WI38 (cell line): ENCODE data around the gene CCDC50.

Experiments
- H3K4me3 ChIP-seq: 2 replicates; pipeline ENCODE4 v1.5.1; 2011; ENCODE audit warnings: low read depth, mild to moderate bottlenecking, control low read depth, low read length
- CTCF ChIP-seq: IDR thresholded peaks from 2 replicates; pipeline ENCODE4 v1.5.1; 2012; ENCODE audit warnings: low read depth, mild to moderate bottlenecking, control low read depth, low read length

The CCDC50 gene

GRCh38 chr3:191444569-191444968 lies 115.4 kb downstream of the CCDC50 start:
- no peak for TF ChIP-seq CTCF
- no peak overlapping the region for H3K4me3 ChIP-seq
